Upper lobe of left lung (tissue), 6 donors: Measurements from ENCODE around the gene FOSL2. TPM values are rescaled to one million over a fixed set of nuclear protein-coding genes. Genes with fewer than 3 reads are reported as not detected.

Experiments used
- ATAC-seq, 2 donors: fragments of 200-7000 bp; cut with Tn5 transposase; one replicate each; pipeline ENCODE4 v1.9.1; 2022; ENCODE audit warnings: mild to moderate bottlenecking in 2 of 2, moderate library complexity in 2 of 2; ENCODE audit not compliant: low FRiP score in 2 of 2
- DNase-seq, 2 donors: peaks; one replicate each; pipeline ENCODE4 v3.0.0-alpha.2; 2019 to 2020
- H3K27ac ChIP-seq, 4 donors: fragments of 200-600 bp; sonication (generic); one replicate each; pipeline ENCODE4 v1.5.1; 2016 to 2019
- H3K27me3 ChIP-seq, 4 donors: fragments of 200-600 bp; sonication (generic); one replicate each; pipeline ENCODE4 v1.5.1; 2017 to 2019
- H3K36me3 ChIP-seq, 4 donors: fragments of 200-600 bp; sonication (generic); one replicate each; pipeline ENCODE4 v1.5.1; 2016 to 2019
- H3K4me1 ChIP-seq, 4 donors: fragments of 200-600 bp; sonication (generic); one replicate each; pipeline ENCODE4 v1.5.1; 2018 to 2019
- H3K4me3 ChIP-seq, 4 donors: fragments of 200-600 bp; sonication (generic); one replicate each; pipeline ENCODE4 v1.5.1; 2017 to 2019; ENCODE audit warnings: mild to moderate bottlenecking in 2 of 4, moderate library complexity in 1 of 4
- H3K9me3 ChIP-seq, 4 donors: fragments of 200-600 bp; sonication (generic); one replicate each; pipeline ENCODE4 v1.5.1; 2018 to 2019
- CTCF ChIP-seq, 6 experiments: fragments of 450-650 bp in 4 of 6; fragments of 200-600 bp in 2 of 6; sonication (generic) in 2 of 6; IDR thresholded peaks; one replicate each; pipeline ENCODE4 v1.5.1; 2016 to 2019; ENCODE audit warnings: antibody characterized with exemption in 6 of 6
- EP300 ChIP-seq, 4 donors: sonication (generic); formaldehyde crosslinking; IDR thresholded peaks; one replicate each; pipeline ENCODE4 v1.5.1; 2017; ENCODE audit warnings: antibody characterized with exemption in 4 of 4, control low read depth in 2 of 4
- POLR2A ChIP-seq, 4 donors: fragments of 450-650 bp; IDR thresholded peaks; one replicate each; pipeline ENCODE4 v1.5.1; 2016 to 2017; ENCODE audit warnings: antibody characterized with exemption in 4 of 4, mild to moderate bottlenecking in 2 of 4
- POLR2AphosphoS5 ChIP-seq, 2 donors: sonication (generic); formaldehyde crosslinking; IDR thresholded peaks; one replicate each; pipeline ENCODE4 v1.5.1; 2017; ENCODE audit warnings: antibody characterized with exemption in 2 of 2
- WGBS, 2 donors: methylation state at CpG; one replicate each; pipeline ENCODE4 v1.1.5; 2017 to 2018; 5-methylcytosine and 5-hydroxymethylcytosine counted together
- total RNA-seq, 6 donors: library from RNA; depleted of rRNA in 4 of 6; stranded (reverse); fragments of >200 nt in 4 of 6; gene quantifications; one replicate each; pipeline versions ENCODE4 v1.1.0 to v1.2.1, GENCODE V29; 2016 to 2021
- donor health status: DM: no; HTN: no; CAD: no; lungs with moderate emphysema.
- donor health status: DM: no; HTN: yes; CAD: no; lungs with severe emphysema.

The FOSL2 gene
- total RNA-seq, 6 donors from 2014 or later: 71.0 to 137 (median 91.0) TPM

GRCh38 chr2:28377195-28377816, 15.4 kb upstream of the FOSL2 start:
- H3K9me3 ChIP-seq: no peaks in the 10 kb centered on the region
- no peak for TF ChIP-seq EP300 (IDR thresholded peaks at IDR 0.05)
- DNase-seq (no peak), ATAC-seq (no peak)
- WGBS, 2 donors: 90 to 92% methylated on average over 12 to 19 of the region's 19 CpGs
- H3K4me1 ChIP-seq: peaks cover 9 to 23% (median 16%) of the 10 kb centered on the region in 4 donors
- no peaks in the 10 kb centered on the region for H3K36me3 ChIP-seq
- peak overlapping the region in 2 of 4 donors; percentile 52 to 55 for H3K27ac ChIP-seq
- H3K27me3 ChIP-seq: no peaks in the 10 kb centered on the region
- no peak overlapping the region for H3K4me3 ChIP-seq

- TF ChIP-seq CTCF (IDR thresholded peaks at IDR 0.05): no peak
- no peak for TF ChIP-seq POLR2AphosphoS5 (IDR thresholded peaks at IDR 0.05)
- TF ChIP-seq POLR2A (IDR thresholded peaks at IDR 0.05): no peak
- no peak for TF ChIP-seq EP300 (IDR thresholded peaks at IDR 0.05)
- 57 to 73% methylated on average over 9 of the region's 9 CpGs for WGBS, 2 donors
- peak overlapping the region in 2 of 4 donors; percentile 52 to 55 for H3K27ac ChIP-seq
- peaks cover 9 to 23% (median 16%) of the 10 kb centered on the region in 4 donors for H3K4me1 ChIP-seq
- H3K36me3 ChIP-seq: no peaks in the 10 kb centered on the region
- ATAC-seq (peak; percentile 58 to 77), DNase-seq (peak in 1 of 2 donors; percentile 79)
- H3K27me3 ChIP-seq: no peaks in the 10 kb centered on the region
- peak overlapping the region in 1 of 4 donors; percentile 6 for H3K4me3 ChIP-seq
- no peaks in the 10 kb centered on the region for H3K9me3 ChIP-seq
These were observed 14.5 kb upstream of the FOSL2 start for GRCh38 chr2:28377984-28378678.

GRCh38 chr2:28378679-28379584, 13.7 kb upstream of the FOSL2 start:
- no peak for DNase-seq
- Histone ChIP-seq H3K36me3 (no peaks in the 10 kb centered on the region), H3K9me3 (no peaks in the 10 kb centered on the region), H3K27ac (peak overlapping the region in 2 of 4 donors; percentile 52 to 55), H3K4me3 (no peak overlapping the region), H3K4me1 (peaks cover 9 to 23% (median 16%) of the 10 kb centered on the region in 4 donors), H3K27me3 (no peaks in the 10 kb centered on the region)
- TF ChIP-seq CTCF (IDR thresholded peaks at IDR 0.05): no peak
- TF ChIP-seq POLR2A (IDR thresholded peaks at IDR 0.05): no peak
- ATAC-seq: no peak
- WGBS, 2 donors: 69 to 72% methylated on average over 14 to 16 of the region's 16 CpGs

- no peak for DNase-seq
- ATAC-seq: no peak
- H3K9me3 ChIP-seq: no peaks in the 10 kb centered on the region
- no peaks in the 10 kb centered on the region for H3K36me3 ChIP-seq
- H3K27ac ChIP-seq: no peak overlapping the region
- WGBS, 2 donors: 81 to 84% methylated on average over 4 to 6 of the region's 6 CpGs
- TF ChIP-seq CTCF (IDR thresholded peaks at IDR 0.05): no peak
- TF ChIP-seq EP300 (IDR thresholded peaks at IDR 0.05): no peak
- TF ChIP-seq POLR2AphosphoS5 (IDR thresholded peaks at IDR 0.05): no peak
- H3K4me3 ChIP-seq: no peak overlapping the region
- H3K4me1 ChIP-seq: peaks cover 9 to 23% (median 16%) of the 10 kb centered on the region in 4 donors
- no peaks in the 10 kb centered on the region for H3K27me3 ChIP-seq
These were observed 12.4 kb upstream of the FOSL2 start for GRCh38 chr2:28380219-28380618.
